Karpas-422 (cell line): Measurements from ENCODE around the gene DET1. TPM values are rescaled to one million over a fixed set of nuclear protein-coding genes. Genes with fewer than 3 reads are reported as not detected.

ENCODE experiments used
- DNase-seq: peaks from one replicate; pipeline ENCODE4 v3.0.0-alpha.2; 2015
- H2AFZ ChIP-seq: fragments of 200-600 bp; sonication (generic); 2 replicates; pipeline ENCODE4 v1.6.1; 2014; ENCODE audit warnings: antibody characterized with exemption, low read length, mixed read lengths
- H3K27ac ChIP-seq: fragments of 200-600 bp; sonication (generic); 2 replicates; pipeline ENCODE4 v1.5.1; 2014; ENCODE audit warnings: mild to moderate bottlenecking, low read length, moderate library complexity
- H3K27me3 ChIP-seq: fragments of 200-600 bp; sonication (generic); 2 replicates; pipeline ENCODE4 v1.6.1; 2014; ENCODE audit warnings: low read length, mixed read lengths
- H3K36me3 ChIP-seq: fragments of 200-600 bp; sonication (generic); 2 replicates; pipeline ENCODE4 v1.6.1; 2014; ENCODE audit warnings: low read length, mixed read lengths; ENCODE audit not compliant: insufficient read depth
- H3K4me1 ChIP-seq: fragments of 200-600 bp; sonication (generic); 2 replicates; pipeline ENCODE4 v1.6.1; 2014; ENCODE audit warnings: mild to moderate bottlenecking, low read length, mixed read lengths
- H3K4me2 ChIP-seq: fragments of 200-600 bp; sonication (generic); 2 replicates; pipeline ENCODE4 v1.6.1; 2014; ENCODE audit warnings: low read length, low read depth, mild to moderate bottlenecking; ENCODE audit not compliant: poor library complexity, severe bottlenecking
- H3K4me3 ChIP-seq: fragments of 200-600 bp; sonication (generic); 2 replicates; pipeline ENCODE4 v1.5.1; 2014; ENCODE audit warnings: mild to moderate bottlenecking, antibody characterized with exemption, low read length, mixed read lengths
- H3K79me2 ChIP-seq: fragments of 200-600 bp; sonication (generic); 2 replicates; pipeline ENCODE4 v1.6.1; 2014; ENCODE audit warnings: mild to moderate bottlenecking, low read length, mixed read lengths
- H3K9ac ChIP-seq: fragments of 200-600 bp; sonication (generic); 2 replicates; pipeline ENCODE4 v1.6.0; 2014; ENCODE audit warnings: low read length
- H3K9me2 ChIP-seq: fragments of 200-600 bp; sonication (generic), shearing (Covaris generic); replicated peaks from 2 replicates; pipeline ENCODE4 v1.6.0; 2014; ENCODE audit warnings: mild to moderate bottlenecking, low read length, moderate library complexity; ENCODE audit not compliant: insufficient read depth
- H3K9me3 ChIP-seq: fragments of 300-700, 200-600 bp; sonication (generic); 2 replicates; pipeline ENCODE4 v1.6.1; 2014; ENCODE audit warnings: low read length, mixed read lengths
- H4K20me1 ChIP-seq: fragments of 200-600 bp; sonication (generic); 2 replicates; pipeline ENCODE4 v1.6.1; 2014; ENCODE audit warnings: mild to moderate bottlenecking, antibody characterized with exemption, low read length, low read depth; ENCODE audit not compliant: insufficient read depth
- total RNA-seq: library from RNA; depleted of rRNA; stranded (reverse); fragments of >200 nt; shearing (Covaris generic); gene quantifications from 2 replicates; pipeline ENCODE4 v1.2.3, GENCODE V29; 2014; ENCODE audit warnings: low replicate concordance

Gene DET1
- total RNA-seq, 1 experiment from 2014 or later: 14.4 TPM

DNA sequence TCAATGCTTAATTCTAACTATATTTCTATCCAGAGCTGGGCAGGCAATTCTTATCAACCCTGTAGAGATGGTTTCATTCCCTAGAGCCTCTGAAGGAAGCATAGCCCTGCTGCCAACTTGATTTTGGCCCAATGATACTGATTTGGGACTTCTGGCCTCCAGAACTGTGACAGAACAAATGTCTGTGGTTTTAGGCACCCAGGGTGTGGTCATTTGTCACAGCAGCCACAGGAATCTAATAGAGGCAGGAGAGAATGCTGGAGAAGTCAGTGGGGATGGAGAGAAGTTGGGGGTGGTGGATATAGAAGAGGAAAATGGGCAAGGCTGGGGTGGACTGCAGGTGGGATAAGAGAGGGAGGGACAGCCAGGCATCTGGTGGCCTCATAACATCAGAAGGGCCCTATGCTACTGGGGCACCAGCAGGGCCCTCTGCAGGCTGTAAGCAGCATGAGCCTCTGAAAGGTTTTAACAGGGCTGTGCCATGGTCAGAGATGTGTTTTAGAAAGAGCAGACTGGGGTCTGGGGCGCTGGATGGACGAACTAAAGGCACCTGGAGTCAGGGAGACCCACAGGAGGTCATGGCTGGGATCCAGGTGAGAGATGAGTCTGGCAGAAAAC, 59.2 kb downstream of the DET1 start:
- no peaks in the 10 kb centered on the region for H4K20me1 ChIP-seq
- H3K27me3 ChIP-seq: no peaks in the 10 kb centered on the region
- H3K9me3 ChIP-seq: no peaks in the 10 kb centered on the region
- no peak overlapping the region for H3K4me3 ChIP-seq
- peak; percentile 47 for DNase-seq
- no peaks in the 10 kb centered on the region for H3K9me2 ChIP-seq
- H3K9ac ChIP-seq: no peak overlapping the region
- H3K4me1 ChIP-seq: no peaks in the 10 kb centered on the region
- H2AFZ ChIP-seq: no peak overlapping the region
- H3K36me3 ChIP-seq: no peaks in the 10 kb centered on the region
- no peak overlapping the region for H3K4me2 ChIP-seq
- H3K27ac ChIP-seq: no peak overlapping the region
- no peaks in the 10 kb centered on the region for H3K79me2 ChIP-seq

DNA sequence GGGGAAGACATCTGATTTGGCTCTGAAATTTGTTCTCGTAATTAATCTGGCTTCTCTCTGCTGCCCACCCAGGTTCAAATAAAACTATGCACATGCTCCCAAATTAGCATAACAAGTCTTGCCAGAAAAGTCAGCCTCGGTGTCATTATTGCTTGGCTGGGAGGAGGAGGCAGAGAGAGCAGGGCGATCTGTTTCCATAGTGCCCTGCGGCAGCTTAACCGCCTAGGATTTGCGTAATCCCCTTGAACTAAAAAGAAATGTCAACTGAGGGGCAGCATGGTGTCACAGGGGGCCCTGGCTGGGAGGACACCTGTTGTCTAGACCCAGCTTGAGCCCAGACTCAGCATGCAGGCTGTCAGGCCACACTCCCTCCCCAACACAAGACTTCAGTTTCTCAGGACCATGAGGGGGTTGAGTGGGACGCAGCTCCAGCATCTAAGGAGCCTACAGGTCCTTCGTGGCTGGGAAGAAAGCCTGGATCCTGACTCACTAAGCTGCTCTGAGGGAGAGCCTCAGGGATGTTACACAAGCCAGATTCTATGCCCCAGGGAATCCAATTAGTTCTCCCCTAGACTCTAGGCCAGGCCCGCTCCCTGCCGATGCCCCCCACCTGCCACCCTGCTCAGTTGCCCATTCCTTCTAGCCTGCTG, 61.7 kb downstream of the DET1 start:
- Histone ChIP-seq H3K79me2 (no peaks in the 10 kb centered on the region), H4K20me1 (no peaks in the 10 kb centered on the region), H3K27me3 (no peaks in the 10 kb centered on the region), H3K4me2 (no peak overlapping the region), H3K9ac (no peak overlapping the region), H2AFZ (no peak overlapping the region), H3K9me3 (no peaks in the 10 kb centered on the region), H3K27ac (no peak overlapping the region), H3K9me2 (no peaks in the 10 kb centered on the region), H3K4me1 (no peaks in the 10 kb centered on the region), H3K36me3 (no peaks in the 10 kb centered on the region), H3K4me3 (no peak overlapping the region)
- no peak for DNase-seq

DNA sequence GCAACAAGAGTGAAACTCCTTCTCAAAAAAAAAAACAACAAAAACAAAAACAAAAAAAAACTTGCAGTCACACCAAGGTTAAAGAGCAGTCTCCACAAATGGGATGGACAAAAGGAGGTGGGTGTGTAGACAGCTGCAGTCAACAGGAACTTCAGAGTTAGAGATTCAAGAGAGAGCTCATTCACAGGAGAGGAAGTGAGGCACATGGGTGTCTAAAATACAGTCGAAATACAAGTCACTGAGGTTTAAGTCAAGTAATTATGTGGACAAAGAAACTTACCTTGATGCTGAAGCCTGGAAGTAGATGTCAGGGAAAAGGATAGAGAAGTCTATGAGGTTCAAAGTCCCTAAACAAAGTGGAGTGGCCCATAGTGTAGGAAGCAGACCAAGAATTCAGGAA, 64.2 kb downstream of the DET1 start:
- H3K9me2 ChIP-seq: no peaks in the 10 kb centered on the region
- no peak for DNase-seq
- peaks cover 8% of the 10 kb centered on the region; the same call in 1 of the 2 replicates for H3K36me3 ChIP-seq
- H3K79me2 ChIP-seq: no peaks in the 10 kb centered on the region
- H3K4me2 ChIP-seq: no peak overlapping the region
- H3K27me3 ChIP-seq: no peaks in the 10 kb centered on the region
- no peaks in the 10 kb centered on the region for H3K4me1 ChIP-seq
- H3K9me3 ChIP-seq: no peaks in the 10 kb centered on the region
- no peak overlapping the region for H3K27ac ChIP-seq
- no peak overlapping the region for H2AFZ ChIP-seq
- H4K20me1 ChIP-seq: no peaks in the 10 kb centered on the region
- H3K9ac ChIP-seq: no peak overlapping the region
- H3K4me3 ChIP-seq: no peak overlapping the region

DNA sequence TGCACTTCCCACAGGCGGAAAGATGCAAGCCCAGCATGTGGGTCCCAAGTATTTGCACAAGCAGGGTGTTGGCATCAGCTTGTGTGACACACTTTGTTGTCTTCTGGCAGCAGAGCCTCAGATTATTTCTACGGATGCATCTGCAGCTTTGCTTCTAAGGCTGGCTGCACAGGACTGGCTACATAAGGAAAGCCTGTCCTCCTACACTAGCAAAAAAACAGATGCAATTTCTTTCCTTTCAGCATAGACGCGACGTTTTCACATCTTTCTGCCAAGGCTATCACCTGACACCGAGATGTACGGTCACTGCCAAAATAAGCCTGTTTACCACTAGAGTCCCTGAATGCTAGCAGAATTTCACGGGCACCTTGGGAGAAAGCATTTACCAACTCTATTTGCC, 65.5 kb downstream of the DET1 start:
- H3K9me2 ChIP-seq: no peaks in the 10 kb centered on the region
- H3K9me3 ChIP-seq: no peaks in the 10 kb centered on the region
- no peaks in the 10 kb centered on the region for H3K27me3 ChIP-seq
- H3K27ac ChIP-seq: no peak overlapping the region
- H3K9ac ChIP-seq: no peak overlapping the region
- no peak overlapping the region for H2AFZ ChIP-seq
- no peaks in the 10 kb centered on the region for H3K4me1 ChIP-seq
- H3K4me3 ChIP-seq: no peak overlapping the region
- no peaks in the 10 kb centered on the region for H3K79me2 ChIP-seq
- peaks cover 18% of the 10 kb centered on the region; the same call in 1 of the 2 replicates for H3K36me3 ChIP-seq
- no peaks in the 10 kb centered on the region for H4K20me1 ChIP-seq
- H3K4me2 ChIP-seq: no peak overlapping the region
- no peak for DNase-seq

DNA sequence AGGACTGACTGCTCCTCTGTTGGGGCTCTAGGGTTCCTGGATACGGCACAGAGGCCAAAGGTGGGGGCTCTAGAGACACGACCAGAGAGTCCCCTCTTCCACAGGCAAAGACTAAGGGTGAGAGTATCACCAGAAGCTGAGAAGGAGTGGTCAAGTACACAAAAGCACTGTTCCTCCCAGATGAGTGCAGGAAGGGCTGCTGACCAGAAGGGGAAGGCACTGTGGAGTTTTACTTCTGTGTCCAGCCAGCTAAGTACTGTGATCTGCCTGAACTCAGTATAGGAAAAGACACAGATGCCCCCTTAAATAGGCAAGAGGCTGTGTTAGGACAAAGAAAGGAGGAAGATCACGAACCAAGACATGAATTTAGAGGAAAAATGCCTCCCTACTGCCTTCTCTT, 67.3 kb downstream of the DET1 start:
- H3K4me1 ChIP-seq: no peaks in the 10 kb centered on the region
- no peaks in the 10 kb centered on the region for H3K9me2 ChIP-seq
- H3K36me3 ChIP-seq: peaks cover 24% of the 10 kb centered on the region; the same call in 1 of the 2 replicates
- H4K20me1 ChIP-seq: no peaks in the 10 kb centered on the region
- H3K4me3 ChIP-seq: no peak overlapping the region
- no peak overlapping the region for H3K27ac ChIP-seq
- no peak for DNase-seq
- H3K27me3 ChIP-seq: no peaks in the 10 kb centered on the region
- no peak overlapping the region for H3K4me2 ChIP-seq
- H3K9me3 ChIP-seq: no peaks in the 10 kb centered on the region
- H2AFZ ChIP-seq: no peak overlapping the region
- H3K9ac ChIP-seq: no peak overlapping the region
- H3K79me2 ChIP-seq: no peaks in the 10 kb centered on the region

DNA sequence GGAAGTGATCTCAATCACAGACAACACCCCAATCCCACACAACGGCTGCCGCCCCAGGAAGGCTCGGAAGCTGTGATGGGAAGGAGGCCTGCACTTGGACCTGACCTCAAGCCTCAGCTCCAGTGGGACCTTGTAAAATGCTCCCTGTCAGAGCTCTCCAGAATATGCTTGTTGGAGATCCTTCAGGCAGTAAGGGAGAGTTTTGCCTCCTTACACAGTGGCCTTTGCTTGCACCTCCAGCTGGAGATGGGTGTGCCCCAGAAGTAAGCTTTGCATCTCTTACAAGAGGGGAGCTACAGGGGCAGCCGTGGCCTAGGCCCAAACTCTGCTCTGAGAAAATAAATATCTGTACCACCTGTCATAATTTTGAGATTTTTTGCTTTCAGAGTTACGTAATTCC, 68.6 kb downstream of the DET1 start:
- no peak overlapping the region for H3K4me2 ChIP-seq
- H3K27ac ChIP-seq: no peak overlapping the region
- no peak overlapping the region for H3K9ac ChIP-seq
- no peak overlapping the region for H2AFZ ChIP-seq
- peaks cover 29% of the 10 kb centered on the region; the same call in 1 of the 2 replicates for H3K36me3 ChIP-seq
- H4K20me1 ChIP-seq: no peaks in the 10 kb centered on the region
- H3K9me3 ChIP-seq: no peaks in the 10 kb centered on the region
- H3K79me2 ChIP-seq: no peaks in the 10 kb centered on the region
- H3K4me1 ChIP-seq: no peaks in the 10 kb centered on the region
- no peak overlapping the region for H3K4me3 ChIP-seq
- no peaks in the 10 kb centered on the region for H3K27me3 ChIP-seq
- no peaks in the 10 kb centered on the region for H3K9me2 ChIP-seq
- no peak for DNase-seq

DNA sequence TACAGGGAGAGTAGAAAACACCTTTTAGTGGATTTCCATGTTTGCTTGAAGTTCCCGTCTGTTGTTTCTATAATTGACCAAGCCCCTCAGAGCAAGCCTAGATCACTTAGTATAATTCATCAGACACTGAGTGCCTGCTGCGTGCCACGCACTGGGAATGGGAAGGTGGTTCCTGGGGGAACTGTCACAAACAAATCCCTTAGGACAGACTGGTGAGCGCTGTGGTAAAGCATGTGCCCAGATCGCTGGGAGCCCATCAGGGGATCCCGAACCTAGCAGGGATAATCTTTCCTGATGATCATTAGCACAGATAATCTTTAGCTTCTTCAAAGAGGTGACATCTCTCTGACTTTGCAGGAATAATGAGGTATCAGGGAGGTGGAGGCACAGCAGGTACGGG, 69.4 kb downstream of the DET1 start:
- Histone ChIP-seq H3K36me3 (peaks cover 35% of the 10 kb centered on the region; the same call in 1 of the 2 replicates), H3K27ac (no peak overlapping the region), H3K4me2 (no peak overlapping the region), H3K9me3 (no peaks in the 10 kb centered on the region), H3K9ac (no peak overlapping the region), H3K79me2 (no peaks in the 10 kb centered on the region), H4K20me1 (no peaks in the 10 kb centered on the region), H3K9me2 (no peaks in the 10 kb centered on the region), H3K4me1 (no peaks in the 10 kb centered on the region), H3K4me3 (no peak overlapping the region), H3K27me3 (no peaks in the 10 kb centered on the region), H2AFZ (no peak overlapping the region)
- no peak for DNase-seq

DNA sequence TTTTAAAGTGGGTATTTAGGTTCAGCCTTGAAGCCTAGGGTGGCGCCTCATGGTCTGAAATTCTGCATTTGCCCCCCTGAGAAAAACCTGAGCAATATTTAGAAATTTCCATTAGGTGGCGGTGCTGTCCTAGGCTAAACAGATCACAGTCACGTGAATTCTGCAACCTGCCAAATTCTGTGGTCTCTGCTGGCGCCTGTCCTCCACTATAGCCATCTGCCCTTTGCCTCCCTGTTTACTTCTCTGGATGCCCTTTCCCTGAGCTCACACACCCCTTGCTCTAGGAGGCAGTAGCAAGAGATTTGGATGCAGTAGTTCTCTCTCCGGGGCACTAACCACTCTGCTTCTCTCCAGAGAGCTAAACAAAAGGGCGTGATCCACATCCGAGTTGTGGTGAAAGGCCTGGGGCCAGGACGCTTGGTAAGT, 69.8 kb downstream of the DET1 start:
- Histone ChIP-seq H3K4me3 (no peak overlapping the region), H3K27ac (no peak overlapping the region), H4K20me1 (no peaks in the 10 kb centered on the region), H3K79me2 (0 out of 2 replicates have a peak, but pooled peaks cover 3% of the 10 kb centered on the region), H3K4me2 (no peak overlapping the region), H3K4me1 (no peaks in the 10 kb centered on the region), H3K27me3 (no peaks in the 10 kb centered on the region), H3K9me3 (no peaks in the 10 kb centered on the region), H2AFZ (no peak overlapping the region), H3K9ac (no peak overlapping the region), H3K9me2 (no peaks in the 10 kb centered on the region), H3K36me3 (peaks cover 35% of the 10 kb centered on the region; the same call in 1 of the 2 replicates)
- peak; percentile 79 for DNase-seq
